ENCODE results near the gene ATP8B2.
"Not testable (repeated sequence)": the region's sequence is repeated elsewhere in the genome, so short reads cannot be mapped to it uniquely, and the experiment has no call there.

ATP8B2 gene

DNA sequence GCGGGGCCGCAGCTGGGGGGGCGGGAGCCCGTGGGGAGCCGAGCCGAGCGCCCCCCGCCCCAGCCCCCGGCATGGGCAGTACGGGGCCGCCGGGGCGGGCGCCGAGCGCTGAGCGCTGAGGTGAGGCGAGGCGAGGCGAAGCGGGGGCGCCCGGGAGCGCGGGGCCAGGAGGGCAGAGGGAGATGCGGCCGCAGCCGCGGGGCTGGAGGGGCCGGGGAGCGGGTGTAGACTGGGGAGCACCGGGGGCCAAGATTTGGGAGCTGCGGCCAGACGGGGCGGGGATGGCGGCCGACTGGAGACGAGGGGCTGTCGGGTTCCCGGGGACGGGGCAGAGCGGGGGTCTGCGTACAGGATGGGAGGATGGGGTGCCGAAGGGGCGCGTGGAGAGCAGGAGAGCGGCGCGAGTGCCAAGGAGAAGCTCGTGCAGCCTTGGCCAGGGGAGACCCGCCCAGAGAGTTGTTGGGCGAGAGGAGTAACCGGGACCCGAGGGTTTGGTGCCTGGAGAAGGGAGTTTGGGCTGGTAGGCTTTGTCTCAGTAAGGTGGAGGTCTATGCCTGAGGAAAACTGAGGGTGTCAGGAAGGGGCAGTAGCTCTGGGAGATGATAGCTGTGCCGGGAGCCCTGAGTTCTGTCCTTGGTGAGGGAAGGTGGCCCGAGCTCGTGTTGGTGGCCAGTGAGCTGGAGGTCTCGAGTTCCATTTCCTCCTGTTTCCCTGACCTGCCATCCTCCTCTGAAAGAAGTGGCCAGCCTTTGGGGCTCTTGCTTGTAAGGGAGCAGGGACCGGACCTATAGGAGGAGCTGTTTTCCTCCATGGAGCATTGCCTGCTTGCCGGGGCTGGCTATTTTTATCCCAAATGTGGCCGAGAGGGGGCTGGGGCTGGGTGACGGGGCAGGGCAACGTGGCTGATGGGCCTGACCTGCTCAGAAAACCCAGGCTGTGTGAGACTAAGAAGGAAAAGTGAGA is 539 bp downstream of the ATP8B2 start:
- DNase-seq (ENCODE audit: low read depth in 3 of 3) = peak in 1 of 3 experiments; percentile 55

- DNase-seq (ENCODE audit: low read depth in 3 of 3) = no peak
Measured at GRCh38 chr1:154326546-154327465, 1.5 kb downstream of the ATP8B2 start.

- no peak for DNase-seq (ENCODE audit: low read depth in 3 of 3)
Measured at GRCh38 chr1:154327466-154328317, 2.4 kb downstream of the ATP8B2 start.

- peak; percentile 75 to 87 (median 80) for DNase-seq (ENCODE audit: low read depth in 3 of 3)
Measured at GRCh38 chr1:154328318-154329151, 3.2 kb downstream of the ATP8B2 start.

- no peak for DNase-seq (ENCODE audit: low read depth in 3 of 3)
Measured at GRCh38 chr1:154329152-154329521, 3.8 kb downstream of the ATP8B2 start.

DNA sequence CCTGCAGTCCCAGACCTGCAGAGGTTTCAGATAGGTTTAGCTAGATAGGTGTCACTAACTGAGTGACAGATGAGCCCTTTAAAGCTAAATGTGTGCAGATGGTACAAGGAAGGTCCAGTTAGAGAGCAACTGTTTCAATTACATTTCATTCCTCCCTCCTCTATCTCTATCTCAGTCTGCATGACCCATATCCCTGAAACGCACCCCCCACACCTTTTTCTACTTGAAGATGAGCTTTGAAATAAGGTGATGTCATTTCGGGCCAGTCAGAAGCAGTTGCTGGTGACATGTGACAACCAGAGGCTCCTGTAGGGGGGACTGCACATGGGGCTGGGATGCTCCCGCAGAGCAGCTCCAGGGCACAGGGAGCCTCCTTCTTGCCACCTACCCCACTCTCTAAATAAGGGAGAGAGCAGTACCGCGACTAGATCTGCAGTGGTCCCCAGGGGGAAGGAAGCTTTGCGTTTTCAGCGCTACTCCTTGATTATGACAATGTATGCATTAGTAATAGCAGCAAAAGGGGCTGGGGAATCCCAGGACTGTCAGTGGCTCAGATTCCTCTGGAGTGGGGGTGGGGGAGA is 4.3 kb downstream of the ATP8B2 start:
- no peak for DNase-seq (ENCODE audit: low read depth in 3 of 3)

- DNase-seq (ENCODE audit: low read depth in 3 of 3) = no peak
Measured at GRCh38 chr1:154330669-154331068, 5.3 kb downstream of the ATP8B2 start.

GRCh38 chr1:154334079-154335024 is 9.0 kb downstream of the ATP8B2 start:
- DNase-seq (ENCODE audit: low read depth in 3 of 3) = no peak

GRCh38 chr1:154335025-154335714 is 9.8 kb downstream of the ATP8B2 start:
- peak; percentile 85 to 93 (median 90) for DNase-seq (ENCODE audit: low read depth in 3 of 3)

GRCh38 chr1:154337253-154337894 is 12.0 kb downstream of the ATP8B2 start:
- no peak for DNase-seq (ENCODE audit: low read depth in 3 of 3)

- no peak for DNase-seq (ENCODE audit: low read depth in 3 of 3)
Measured at GRCh38 chr1:154338875-154339274, 13.6 kb downstream of the ATP8B2 start.

- not testable (repeated sequence) for DNase-seq (ENCODE audit: low read depth in 3 of 3)
Measured at GRCh38 chr1:154341366-154341765, 16.0 kb downstream of the ATP8B2 start.

GRCh38 chr1:154342132-154342531 is 16.8 kb downstream of the ATP8B2 start:
- DNase-seq (ENCODE audit: low read depth in 3 of 3) = no peak

GRCh38 chr1:154342836-154343472 is 17.6 kb downstream of the ATP8B2 start:
- peak in 1 of 3 experiments; percentile 70 for DNase-seq (ENCODE audit: low read depth in 3 of 3)

DNA sequence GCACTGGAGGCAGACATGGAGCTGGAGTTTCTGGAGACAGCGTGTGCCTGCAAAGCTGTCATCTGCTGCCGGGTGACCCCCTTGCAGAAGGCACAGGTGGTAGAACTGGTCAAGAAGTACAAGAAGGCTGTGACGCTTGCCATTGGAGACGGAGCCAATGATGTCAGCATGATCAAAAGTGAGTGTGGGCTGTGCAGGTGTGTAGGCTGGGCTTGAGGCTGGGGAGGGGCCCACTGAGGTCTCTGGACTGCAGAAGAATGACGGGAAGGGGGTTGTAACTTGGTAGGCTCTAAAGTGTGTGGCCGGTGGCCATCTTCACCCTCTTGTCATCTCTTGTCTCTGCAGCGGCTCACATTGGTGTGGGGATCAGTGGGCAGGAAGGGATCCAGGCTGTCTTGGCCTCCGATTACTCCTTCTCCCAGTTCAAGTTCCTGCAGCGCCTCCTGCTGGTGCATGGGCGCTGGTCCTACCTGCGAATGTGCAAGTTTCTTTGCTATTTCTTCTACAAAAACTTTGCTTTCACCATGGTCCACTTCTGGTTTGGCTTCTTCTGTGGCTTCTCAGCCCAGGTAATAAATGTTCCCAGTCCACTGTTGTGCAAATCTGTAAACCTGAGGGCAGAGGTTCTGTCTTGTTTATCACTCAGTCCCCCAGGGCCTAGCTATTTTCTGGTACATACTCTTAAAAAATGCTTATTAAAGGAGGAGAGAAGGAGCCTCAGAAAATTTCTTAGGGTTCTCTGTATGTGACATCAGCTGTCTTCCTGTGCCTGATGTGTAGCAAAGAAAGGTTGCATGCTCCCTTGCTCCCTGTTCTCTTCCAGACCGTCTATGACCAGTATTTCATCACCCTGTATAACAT is 19.9 kb downstream of the ATP8B2 start:
- DNase-seq (ENCODE audit: low read depth in 3 of 3) = peak in 1 of 3 experiments; percentile 73

DNA sequence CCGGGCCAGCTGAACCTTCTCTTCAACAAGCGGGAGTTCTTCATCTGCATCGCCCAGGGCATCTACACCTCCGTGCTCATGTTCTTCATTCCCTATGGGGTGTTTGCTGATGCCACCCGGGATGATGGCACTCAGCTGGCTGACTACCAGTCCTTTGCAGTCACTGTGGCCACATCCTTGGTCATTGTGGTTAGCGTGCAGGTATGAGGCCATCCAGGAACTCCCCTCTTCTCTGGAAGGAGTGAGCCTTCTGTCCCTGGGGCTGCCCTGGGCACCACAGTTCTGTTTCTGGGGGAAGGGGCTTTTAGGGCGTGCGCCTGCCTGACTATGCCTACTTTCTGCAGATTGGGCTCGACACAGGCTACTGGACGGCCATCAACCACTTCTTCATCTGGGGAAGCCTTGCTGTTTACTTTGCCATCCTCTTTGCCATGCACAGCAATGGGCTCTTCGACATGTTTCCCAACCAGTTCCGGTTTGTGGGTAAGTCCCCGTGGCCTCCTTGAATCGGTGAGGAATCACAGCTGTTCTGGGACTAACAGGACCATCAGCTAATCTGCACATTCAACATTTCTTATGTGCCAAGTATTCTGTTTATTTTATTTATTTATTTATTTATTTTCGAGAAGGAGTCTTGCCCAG is 21.1 kb downstream of the ATP8B2 start:
- DNase-seq (ENCODE audit: low read depth in 3 of 3) = no peak

Measured in stimulated activated CD4-positive, alpha-beta T cell treated with anti-CD3 and anti-CD28 coated beads, TNF-alpha, amount 100 ng/mL, for 24 hours (primary cell).